Loucy (cell line): ENCODE results near the gene DIDO1.
A peak's percentile ranks its signal among the peaks of the same experiment; 100 is the strongest.

Experiments used
- H2AFZ ChIP-seq: fragments of 200-600 bp; sonication (generic); 2 replicates; pipeline ENCODE4 v1.6.0; 2016; ENCODE audit warnings: antibody characterized with exemption, mild to moderate bottlenecking, low read length, moderate library complexity
- H3F3A ChIP-seq: fragments of 200-600 bp; 2 replicates; pipeline ENCODE4 v1.6.0; 2016; ENCODE audit warnings: antibody characterized with exemption, low read depth, mild to moderate bottlenecking
- H3K27me3 ChIP-seq: fragments of 200-600 bp; sonication (generic); 2 replicates; pipeline ENCODE4 v1.6.1; 2014; ENCODE audit warnings: low read length, mild to moderate bottlenecking; ENCODE audit not compliant: insufficient read depth, poor library complexity, severe bottlenecking
- H3K36me3 ChIP-seq: fragments of 200-600 bp; sonication (generic); 2 replicates; pipeline ENCODE4 v1.6.1; 2016; ENCODE audit warnings: low read length; ENCODE audit not compliant: insufficient read depth
- H3K4me1 ChIP-seq: fragments of 200-600 bp; sonication (generic); 2 replicates; pipeline ENCODE4 v1.5.1; 2014; ENCODE audit warnings: low read length, mild to moderate bottlenecking; ENCODE audit not compliant: insufficient read depth, poor library complexity, severe bottlenecking
- H3K4me2 ChIP-seq: fragments of 200-600 bp; sonication (generic); 2 replicates; pipeline ENCODE4 v1.6.0; 2014; ENCODE audit warnings: antibody characterized with exemption, low read length, low read depth, mild to moderate bottlenecking; ENCODE audit not compliant: poor library complexity, severe bottlenecking
- H3K4me3 ChIP-seq: fragments of 200-600 bp; sonication (generic); 2 replicates; pipeline ENCODE4 v1.5.1; 2014; ENCODE audit warnings: low read length, mild to moderate bottlenecking, mixed read lengths; ENCODE audit not compliant: poor library complexity, severe bottlenecking
- H3K79me2 ChIP-seq: fragments of 200-600 bp; sonication (generic); 2 replicates; pipeline ENCODE4 v1.6.1; 2014; ENCODE audit warnings: low read length; ENCODE audit not compliant: insufficient read depth
- H3K9ac ChIP-seq: fragments of 200-600 bp; sonication (generic); 2 replicates; pipeline ENCODE4 v1.6.0; 2014; ENCODE audit warnings: mild to moderate bottlenecking, low read depth, low read length, moderate library complexity; ENCODE audit not compliant: poor library complexity, severe bottlenecking
- H3K9me2 ChIP-seq: fragments of 200-600 bp; sonication (generic); replicated peaks from 2 replicates; pipeline ENCODE4 v1.6.1; 2016; ENCODE audit warnings: low read depth, low read length, mixed read lengths
- H3K9me3 ChIP-seq: fragments of 200-600 bp; sonication (generic); 2 replicates; pipeline ENCODE4 v1.6.1; 2014; ENCODE audit warnings: mild to moderate bottlenecking, antibody characterized with exemption, low read length, low read depth; ENCODE audit not compliant: insufficient read depth
- H4K20me1 ChIP-seq: fragments of 200-600 bp; sonication (generic); 2 replicates; pipeline ENCODE4 v1.6.0; 2014; ENCODE audit warnings: antibody characterized with exemption, low read length, mild to moderate bottlenecking; ENCODE audit not compliant: insufficient read depth, poor library complexity, severe bottlenecking
- EZH2phosphoT487 ChIP-seq: fragments of 200-600 bp; IDR thresholded peaks from 2 replicates; pipeline ENCODE4 v1.6.1; 2018; ENCODE audit warnings: antibody characterized with exemption, mild to moderate bottlenecking, moderate library complexity, borderline replicate concordance
- TF ChIP-seq, protein P1 (sequence below): fragments of 200-600 bp; sonication (generic); conservative IDR thresholded peaks from 2 replicates; pipeline ENCODE4 v1.5.1; 2014; ENCODE audit warnings: mild to moderate bottlenecking, antibody characterized with exemption, low read length

DIDO1 gene

DNA sequence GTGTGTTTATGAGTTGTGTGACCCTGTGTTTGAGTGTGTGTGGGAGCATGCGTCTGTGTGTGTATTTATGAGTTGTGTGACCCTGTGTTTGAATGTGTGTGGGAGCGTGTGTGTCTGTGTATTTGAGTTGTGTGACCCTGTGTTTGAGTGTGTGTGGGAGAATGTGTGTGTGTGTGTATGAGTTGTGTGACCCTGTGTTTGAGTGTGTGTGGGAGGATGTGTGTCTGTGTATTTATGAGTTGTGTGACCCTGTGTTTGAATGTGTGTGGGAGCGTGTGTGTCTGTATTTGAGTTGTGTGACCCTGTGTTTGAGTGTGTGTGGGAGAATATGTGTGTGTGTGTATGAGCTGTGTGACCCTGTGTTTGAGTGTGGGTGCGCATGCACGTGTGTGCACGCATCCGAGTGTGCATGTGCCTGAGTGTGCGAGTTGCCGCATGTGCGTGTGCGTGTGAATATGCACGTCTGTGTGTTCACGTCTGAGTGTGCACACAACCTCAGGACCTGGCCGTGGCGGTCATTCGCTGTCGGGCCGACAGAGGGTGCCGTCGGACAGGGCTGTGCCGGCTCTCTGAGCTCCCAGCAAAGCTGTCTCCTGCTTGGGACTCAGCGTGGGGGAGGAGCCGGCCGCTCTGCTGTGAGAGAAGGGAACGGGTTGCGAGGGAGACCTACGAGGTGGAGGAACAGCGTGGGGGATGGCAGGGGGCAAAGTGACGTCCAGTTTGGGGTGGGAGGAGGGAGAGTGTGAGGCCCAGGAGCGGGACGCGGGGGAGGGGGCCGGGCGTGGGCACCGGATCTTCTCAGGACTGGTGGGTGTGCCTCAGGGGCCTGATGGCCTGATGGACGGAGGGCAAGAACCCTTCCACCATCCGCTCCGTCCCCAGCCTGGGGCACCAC is 45.9 kb upstream of the DIDO1 start:
- H3K79me2 ChIP-seq = no peaks in the 10 kb centered on the region
- no peaks in the 10 kb centered on the region for H3K36me3 ChIP-seq
- no peaks in the 10 kb centered on the region for H3K27me3 ChIP-seq
- no peak overlapping the region for H3K4me3 ChIP-seq
- peaks cover 6% of the 10 kb centered on the region for H3K4me1 ChIP-seq
- no peak overlapping the region for H3K9ac ChIP-seq
- no peak overlapping the region; the same call in 1 of the 2 replicates for H2AFZ ChIP-seq
- H3K9me3 ChIP-seq = no peaks in the 10 kb centered on the region
- no peaks in the 10 kb centered on the region for H3F3A ChIP-seq
- H3K9me2 ChIP-seq = no peaks in the 10 kb centered on the region
- peak overlapping the region; percentile 41 for H3K4me2 ChIP-seq
- H4K20me1 ChIP-seq = no peaks in the 10 kb centered on the region
- no peak for TF ChIP-seq EZH2phosphoT487
- TF ChIP-seq, protein P1, sequence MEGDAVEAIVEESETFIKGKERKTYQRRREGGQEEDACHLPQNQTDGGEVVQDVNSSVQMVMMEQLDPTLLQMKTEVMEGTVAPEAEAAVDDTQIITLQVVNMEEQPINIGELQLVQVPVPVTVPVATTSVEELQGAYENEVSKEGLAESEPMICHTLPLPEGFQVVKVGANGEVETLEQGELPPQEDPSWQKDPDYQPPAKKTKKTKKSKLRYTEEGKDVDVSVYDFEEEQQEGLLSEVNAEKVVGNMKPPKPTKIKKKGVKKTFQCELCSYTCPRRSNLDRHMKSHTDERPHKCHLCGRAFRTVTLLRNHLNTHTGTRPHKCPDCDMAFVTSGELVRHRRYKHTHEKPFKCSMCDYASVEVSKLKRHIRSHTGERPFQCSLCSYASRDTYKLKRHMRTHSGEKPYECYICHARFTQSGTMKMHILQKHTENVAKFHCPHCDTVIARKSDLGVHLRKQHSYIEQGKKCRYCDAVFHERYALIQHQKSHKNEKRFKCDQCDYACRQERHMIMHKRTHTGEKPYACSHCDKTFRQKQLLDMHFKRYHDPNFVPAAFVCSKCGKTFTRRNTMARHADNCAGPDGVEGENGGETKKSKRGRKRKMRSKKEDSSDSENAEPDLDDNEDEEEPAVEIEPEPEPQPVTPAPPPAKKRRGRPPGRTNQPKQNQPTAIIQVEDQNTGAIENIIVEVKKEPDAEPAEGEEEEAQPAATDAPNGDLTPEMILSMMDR = peak; percentile 91

DNA sequence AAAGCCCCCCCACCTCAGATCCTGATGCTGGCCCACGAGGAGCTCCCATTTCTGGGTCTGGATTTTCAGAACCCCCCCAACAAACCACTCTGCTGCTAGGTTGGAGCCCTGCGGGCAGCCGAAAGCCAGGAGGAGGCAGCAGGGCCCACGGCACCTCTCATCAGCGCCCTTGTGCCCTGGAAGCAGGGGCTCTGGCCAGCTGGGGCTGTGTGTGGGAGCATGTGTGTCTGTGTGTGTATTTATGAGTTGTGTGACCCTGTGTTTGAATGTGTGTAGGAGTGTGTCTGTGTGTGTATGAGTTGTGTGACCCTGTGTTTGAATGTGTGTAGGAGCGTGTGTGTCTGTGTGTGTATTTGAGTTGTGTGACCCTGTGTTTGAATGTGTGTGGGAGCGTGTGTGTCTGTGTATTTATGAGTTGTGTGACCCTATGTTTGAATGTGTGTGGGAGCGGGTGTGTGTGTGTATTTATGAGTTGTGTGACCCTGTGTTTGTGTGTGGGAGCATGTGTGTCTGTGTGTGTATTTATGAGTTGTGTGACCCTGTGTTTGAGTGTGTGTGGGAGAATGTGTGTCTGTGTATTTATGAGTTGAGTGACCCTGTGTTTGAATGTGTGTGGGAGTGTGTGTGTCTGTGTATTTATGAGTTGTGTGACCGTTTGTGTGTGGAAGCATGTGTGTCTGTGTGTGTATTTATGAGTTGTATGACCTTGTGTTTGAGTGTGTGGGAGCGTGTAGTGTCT is 45.1 kb upstream of the DIDO1 start:
- Histone ChIP-seq H3K27me3 (no peaks in the 10 kb centered on the region), H3K79me2 (no peaks in the 10 kb centered on the region), H2AFZ (no peak overlapping the region), H3K4me3 (no peak overlapping the region), H3K9me2 (no peaks in the 10 kb centered on the region), H3K4me2 (no peak overlapping the region), H3K36me3 (no peaks in the 10 kb centered on the region), H3K9ac (no peak overlapping the region), H4K20me1 (no peaks in the 10 kb centered on the region), H3K4me1 (peaks cover 6% of the 10 kb centered on the region), H3K9me3 (no peaks in the 10 kb centered on the region), H3F3A (no peaks in the 10 kb centered on the region)
- TF ChIP-seq, protein P1 = no peak

DNA sequence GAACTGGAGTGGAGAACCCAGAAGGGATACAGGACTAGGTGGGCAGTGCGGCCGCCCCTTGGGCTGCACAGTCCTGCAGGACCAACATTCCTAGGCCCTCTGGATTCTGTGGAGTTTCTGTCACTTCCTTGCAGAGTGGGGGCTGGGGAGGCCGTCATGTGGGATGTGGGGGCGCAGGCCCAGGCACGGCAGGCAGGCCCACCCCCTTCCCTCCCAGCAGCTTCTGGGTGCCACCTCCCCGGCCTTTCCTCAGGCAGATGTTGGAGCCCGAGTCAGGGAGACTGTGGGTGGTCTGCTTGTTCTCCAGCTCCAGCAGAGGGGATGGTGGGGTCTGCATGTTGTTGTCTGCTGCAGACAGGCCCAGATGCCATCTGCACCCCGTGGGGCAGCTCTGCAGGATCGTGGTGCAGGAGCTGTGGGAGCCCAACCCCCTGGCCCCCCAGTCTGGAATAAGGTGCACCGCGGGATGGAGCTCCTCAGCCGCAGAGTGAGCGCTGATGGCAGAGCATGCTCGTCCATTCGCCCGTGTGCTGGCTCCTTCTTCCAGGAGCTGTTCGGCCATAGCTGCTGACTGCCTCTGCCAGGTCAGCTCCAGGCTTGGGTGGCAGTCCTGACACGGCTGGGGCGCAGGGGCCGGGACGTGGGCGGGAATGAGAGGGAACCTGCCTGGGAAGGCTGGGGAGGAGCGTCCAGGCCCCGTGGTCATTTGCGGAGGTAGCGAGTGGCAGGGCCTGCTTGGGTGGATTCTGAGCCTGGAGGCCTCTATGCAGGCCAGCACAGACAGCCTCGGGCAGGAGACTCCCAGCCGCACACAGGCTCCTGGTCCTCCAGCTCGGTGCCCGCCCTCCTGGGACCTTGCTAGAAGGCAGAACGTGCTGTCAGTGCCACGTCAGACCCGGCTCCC is 44.3 kb upstream of the DIDO1 start:
- TF ChIP-seq EZH2phosphoT487 = no peak
- TF ChIP-seq, protein P1 = no peak
- no peak overlapping the region for H2AFZ ChIP-seq
- no peaks in the 10 kb centered on the region for H3K27me3 ChIP-seq

More for the DNA sequence above, 44.3 kb upstream of the DIDO1 start:
- Histone ChIP-seq H3K9ac (no peak overlapping the region), H3K4me3 (no peak overlapping the region), H3K4me2 (no peak overlapping the region), H3K9me2 (no peaks in the 10 kb centered on the region), H3K79me2 (no peaks in the 10 kb centered on the region), H3K4me1 (peaks cover 6% of the 10 kb centered on the region), H4K20me1 (no peaks in the 10 kb centered on the region), H3F3A (no peaks in the 10 kb centered on the region), H3K36me3 (no peaks in the 10 kb centered on the region), H3K9me3 (no peaks in the 10 kb centered on the region)
